Measurements from ENCODE around the gene ROBO1. TPM values are rescaled to one million over a fixed set of nuclear protein-coding genes. Genes with fewer than 3 reads are reported as not detected.

ROBO1 gene
- total RNA-seq, 1 donor from 2014 or later = 27.1 TPM

DNA sequence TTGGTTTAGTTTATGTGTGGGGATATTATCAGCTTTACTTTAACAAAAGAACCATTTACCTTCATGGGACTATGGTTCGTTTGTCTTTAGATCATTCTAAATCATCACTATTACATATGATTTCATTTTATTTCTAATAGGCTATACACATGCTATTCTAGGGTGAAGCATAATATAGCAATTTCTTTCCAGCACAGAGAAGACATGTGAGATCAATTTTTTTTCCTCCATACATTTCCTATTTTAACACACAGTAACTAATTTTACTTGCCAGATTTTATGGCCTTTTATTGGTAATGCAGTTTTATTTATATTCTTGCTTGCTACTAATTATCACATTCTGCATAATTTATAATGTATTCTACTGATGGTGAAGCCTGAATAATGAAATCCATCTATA is 287.1 kb downstream of the ROBO1 start:
- intact Hi-C loops (cut with DNase I) = no loop called here
- no peaks in the 10 kb centered on the region for H3K4me1 ChIP-seq
- H3K27ac ChIP-seq = no peak overlapping the region
- H3K27me3 ChIP-seq = no peaks in the 10 kb centered on the region
- DNase-seq (no peak), ATAC-seq (no peak)
- H3K9me3 ChIP-seq = no peaks in the 10 kb centered on the region
- no peak overlapping the region for H3K4me3 ChIP-seq
- no peak for TF ChIP-seq CTCF (IDR thresholded peaks at IDR 0.05)
- no peaks in the 10 kb centered on the region for H3K36me3 ChIP-seq

GRCh38 chr3:79478620-79479019 is 289.2 kb downstream of the ROBO1 start:
- H3K36me3 ChIP-seq = no peaks in the 10 kb centered on the region
- H3K4me1 ChIP-seq = no peaks in the 10 kb centered on the region
- intact Hi-C loops (cut with DNase I) = no loop called here
- no peak overlapping the region for H3K27ac ChIP-seq
- H3K27me3 ChIP-seq = no peaks in the 10 kb centered on the region
- no peak overlapping the region for H3K4me3 ChIP-seq
- no peak for TF ChIP-seq CTCF (IDR thresholded peaks at IDR 0.05)
- no peaks in the 10 kb centered on the region for H3K9me3 ChIP-seq
- no peak for DNase-seq
- no peak for ATAC-seq

DNA sequence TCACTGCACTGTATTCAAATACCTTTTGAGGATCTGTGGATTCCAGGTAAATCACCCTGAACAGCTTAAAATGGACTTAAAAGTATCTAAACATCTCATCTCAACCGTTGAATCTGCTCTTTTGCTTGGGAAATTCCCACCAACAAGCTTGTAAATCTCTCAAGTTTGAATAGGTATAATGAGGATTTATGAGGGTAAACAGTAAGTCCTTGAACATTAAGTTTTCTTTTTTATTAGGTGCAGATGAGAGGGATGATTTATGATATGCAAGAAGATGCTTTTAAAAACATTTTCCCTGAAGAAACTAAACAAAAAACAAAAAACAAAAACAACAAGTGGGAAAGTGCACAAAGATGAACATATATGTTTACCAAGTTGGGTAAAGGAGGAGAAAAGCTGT is 290.6 kb downstream of the ROBO1 start:
- Histone ChIP-seq H3K36me3 (no peaks in the 10 kb centered on the region), H3K27me3 (no peaks in the 10 kb centered on the region), H3K4me3 (no peak overlapping the region), H3K4me1 (no peaks in the 10 kb centered on the region), H3K27ac (no peak overlapping the region), H3K9me3 (no peaks in the 10 kb centered on the region)
- ATAC-seq (no peak), DNase-seq (no peak)
- intact Hi-C loops (cut with DNase I) = no loop called here
- TF ChIP-seq CTCF (IDR thresholded peaks at IDR 0.05) = no peak

GRCh38 chr3:79473993-79474392 is 293.8 kb downstream of the ROBO1 start:
- H3K4me1 ChIP-seq = no peaks in the 10 kb centered on the region
- intact Hi-C loops (cut with DNase I) = no loop called here
- H3K27me3 ChIP-seq = no peaks in the 10 kb centered on the region
- H3K9me3 ChIP-seq = no peaks in the 10 kb centered on the region
- TF ChIP-seq CTCF (IDR thresholded peaks at IDR 0.05) = no peak
- DNase-seq = no peak
- ATAC-seq = no peak
- no peaks in the 10 kb centered on the region for H3K36me3 ChIP-seq
- H3K4me3 ChIP-seq = no peak overlapping the region
- no peak overlapping the region for H3K27ac ChIP-seq

DNA sequence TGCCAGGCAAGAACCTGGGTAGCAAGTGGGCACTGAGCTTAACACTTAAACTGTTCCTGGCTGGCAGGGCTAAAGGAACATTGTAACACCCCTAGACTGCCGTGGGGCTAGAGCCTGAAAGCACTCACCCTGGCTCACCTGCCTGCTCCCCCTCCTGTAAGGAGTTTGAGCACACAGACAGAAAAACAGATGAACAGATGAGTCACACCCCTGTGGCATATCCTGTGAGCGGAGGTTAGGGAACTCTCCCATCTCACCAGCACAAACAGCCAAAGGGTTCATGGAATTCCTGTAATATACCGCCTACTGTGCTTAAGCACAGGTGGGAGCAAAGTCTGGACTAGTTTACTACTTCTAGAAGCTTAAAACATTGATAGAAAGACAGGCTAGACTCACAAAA is 300.1 kb downstream of the ROBO1 start:
- no peak for TF ChIP-seq CTCF (IDR thresholded peaks at IDR 0.05)
- no peaks in the 10 kb centered on the region for H3K36me3 ChIP-seq
- no peak for ATAC-seq

DNA sequence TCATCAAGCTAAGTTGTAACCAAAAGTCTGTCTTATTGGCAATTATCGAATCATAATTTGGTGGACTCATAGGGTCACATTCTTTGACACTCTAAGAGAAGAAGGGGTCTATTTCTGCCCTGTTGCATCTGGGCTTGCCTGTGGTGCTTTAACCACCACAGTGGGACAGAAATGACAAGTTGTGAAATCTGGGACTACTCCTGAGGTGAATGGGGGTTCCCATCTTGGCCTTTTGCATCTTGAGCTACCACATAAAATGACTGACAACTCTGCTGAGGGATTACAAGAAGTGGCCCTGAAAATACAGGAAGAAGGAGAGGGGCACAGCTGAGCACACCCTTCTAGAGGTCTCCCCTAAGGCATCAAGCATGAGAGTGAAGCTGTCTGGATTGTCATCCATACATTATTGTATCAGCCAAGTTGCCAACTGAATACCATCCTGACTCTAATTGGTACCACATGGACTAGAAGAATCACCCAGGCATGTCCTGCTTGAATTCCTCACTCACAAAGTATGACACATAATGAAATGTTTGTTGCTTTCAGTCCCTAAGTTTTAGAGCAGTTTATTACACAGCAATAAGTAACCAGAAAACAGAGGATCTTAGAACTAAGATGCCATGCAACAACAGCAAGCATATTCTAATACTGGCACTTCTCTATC is 306.5 kb downstream of the ROBO1 start:
- ATAC-seq (no peak), DNase-seq (no peak)
- H3K27me3 ChIP-seq = no peaks in the 10 kb centered on the region
- no peaks in the 10 kb centered on the region for H3K4me1 ChIP-seq
- TF ChIP-seq CTCF (IDR thresholded peaks at IDR 0.05) = no peak
- H3K27ac ChIP-seq = no peak overlapping the region
- intact Hi-C loops (cut with DNase I) = no loop called here
- H3K36me3 ChIP-seq = no peaks in the 10 kb centered on the region
- H3K4me3 ChIP-seq = no peak overlapping the region
- no peaks in the 10 kb centered on the region for H3K9me3 ChIP-seq

More for the DNA sequence above, 300.1 kb downstream of the ROBO1 start:
- no peak for DNase-seq
- H3K4me1 ChIP-seq = no peaks in the 10 kb centered on the region
- H3K27me3 ChIP-seq = no peaks in the 10 kb centered on the region
- intact Hi-C loops (cut with DNase I) = no loop called here
- no peak overlapping the region for H3K4me3 ChIP-seq
- no peaks in the 10 kb centered on the region for H3K9me3 ChIP-seq
- H3K27ac ChIP-seq = no peak overlapping the region

Data from upper lobe of right lung (tissue), 1 donor.